Measurements from ENCODE around the gene PCMT1.
"Not testable (repeated sequence)": the region's sequence is repeated elsewhere in the genome, so short reads cannot be mapped to it uniquely, and the experiment has no call there.

The PCMT1 gene

DNA sequence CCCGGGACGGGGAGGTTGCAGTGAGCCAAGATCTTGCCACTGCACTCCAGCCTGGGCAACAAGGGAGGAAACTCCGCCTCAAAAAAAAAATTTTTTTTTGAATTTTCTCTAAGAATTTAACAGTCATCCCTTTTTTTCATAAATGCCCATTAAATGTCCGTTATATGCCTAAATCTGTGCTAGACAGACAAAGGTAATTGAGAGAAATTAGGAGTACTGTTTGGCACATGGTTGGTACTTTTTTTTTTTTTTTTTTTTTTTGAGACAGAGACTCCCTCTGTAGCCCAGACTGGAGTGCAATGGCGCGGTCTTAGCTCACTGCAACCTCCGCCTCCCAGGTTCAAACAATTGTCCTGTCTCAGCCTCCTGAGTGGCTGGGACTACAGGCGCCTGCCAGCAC lies 1.7 kb downstream of the PCMT1 start:
- no peak for DNase-seq

DNA sequence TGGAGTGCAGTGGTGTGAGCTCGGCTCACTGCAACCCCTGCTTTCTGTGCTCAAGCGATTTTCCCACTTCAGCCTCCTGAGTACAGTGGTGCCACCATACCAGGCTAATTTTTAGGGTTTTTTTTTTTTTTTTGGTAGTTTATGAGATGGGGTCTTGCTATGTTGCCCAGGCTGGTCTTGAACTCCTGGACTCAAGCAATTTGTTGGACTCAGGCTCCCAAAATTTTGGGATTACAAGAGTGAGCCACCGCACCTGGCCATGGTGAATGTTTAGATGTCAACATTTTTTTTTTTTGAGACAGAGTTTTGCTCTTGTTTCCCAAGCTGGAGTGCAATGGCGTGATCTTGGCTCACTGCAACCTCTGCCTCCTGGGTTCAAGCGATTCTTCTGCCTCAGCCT lies 2.4 kb downstream of the PCMT1 start:
- not testable (repeated sequence) for DNase-seq

GRCh38 chr6:149752600-149753373 lies 3.2 kb downstream of the PCMT1 start:
- DNase-seq = no peak

DNA sequence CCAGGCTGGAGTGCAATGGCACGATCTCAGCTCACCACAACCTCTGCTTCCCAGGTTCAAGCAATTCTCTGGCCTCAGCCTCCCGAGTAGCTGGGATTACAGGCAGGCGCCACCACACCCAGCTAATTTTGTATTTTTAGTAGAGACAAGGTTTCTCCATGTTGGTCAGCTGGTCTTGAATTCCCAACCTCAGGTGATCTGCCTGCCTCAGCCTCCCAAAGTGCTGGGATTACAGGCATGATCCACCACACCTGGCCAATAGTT lies 3.8 kb downstream of the PCMT1 start:
- not testable (repeated sequence) for DNase-seq

GRCh38 chr6:149754548-149754947 lies 5.0 kb downstream of the PCMT1 start:
- DNase-seq = no peak

- DNase-seq = no peak
These were observed 6.0 kb downstream of the PCMT1 start for GRCh38 chr6:149755300-149756260.

- DNase-seq = no peak
These were observed 6.7 kb downstream of the PCMT1 start for GRCh38 chr6:149756261-149756636.

GRCh38 chr6:149761438-149761837 lies 11.9 kb downstream of the PCMT1 start:
- no peak for DNase-seq

DNA sequence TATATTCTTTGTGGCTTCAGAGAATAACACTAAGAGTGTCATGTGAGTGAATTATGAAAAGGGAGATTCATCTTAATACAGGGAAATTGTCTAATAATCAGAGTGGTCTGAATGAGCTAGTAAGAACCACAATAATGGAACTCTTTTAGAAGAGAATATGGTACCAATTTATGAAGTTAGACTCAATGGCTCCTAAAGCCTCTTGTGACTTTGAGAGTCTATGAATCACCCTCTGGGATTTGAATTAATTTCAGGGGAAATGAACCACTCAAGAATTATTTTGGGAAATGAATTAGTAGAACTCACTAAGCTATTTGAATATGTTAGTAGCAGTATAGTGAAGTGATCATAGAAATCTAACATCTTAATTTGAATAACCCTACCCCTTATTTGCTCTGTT lies 14.3 kb downstream of the PCMT1 start:
- DNase-seq = no peak

GRCh38 chr6:149766156-149766769 lies 16.7 kb downstream of the PCMT1 start:
- no peak for DNase-seq

DNA sequence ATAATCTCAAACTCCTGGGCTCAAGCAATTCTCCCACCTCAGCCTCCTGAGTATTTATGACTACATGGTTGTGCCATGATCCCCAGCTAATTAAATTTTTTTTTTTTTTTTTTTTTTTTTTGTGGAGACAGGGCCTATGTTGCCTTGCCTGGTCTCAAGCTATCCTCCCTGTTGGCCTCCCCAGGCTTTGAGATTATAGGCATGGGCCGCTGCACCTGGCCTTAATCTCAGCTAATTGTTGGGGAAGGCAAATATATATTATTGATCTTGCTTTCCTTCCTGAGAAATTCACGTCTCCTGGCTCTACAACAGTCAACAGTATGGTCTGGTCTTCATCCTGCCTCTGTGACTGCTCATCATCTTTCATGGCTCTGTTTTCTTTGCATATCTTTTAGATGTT lies 20.1 kb downstream of the PCMT1 start:
- no peak for DNase-seq

GRCh38 chr6:149771185-149771584 lies 21.6 kb downstream of the PCMT1 start:
- DNase-seq = no peak

- no peak for DNase-seq
These were observed 22.4 kb downstream of the PCMT1 start for GRCh38 chr6:149771925-149772324.

DNA sequence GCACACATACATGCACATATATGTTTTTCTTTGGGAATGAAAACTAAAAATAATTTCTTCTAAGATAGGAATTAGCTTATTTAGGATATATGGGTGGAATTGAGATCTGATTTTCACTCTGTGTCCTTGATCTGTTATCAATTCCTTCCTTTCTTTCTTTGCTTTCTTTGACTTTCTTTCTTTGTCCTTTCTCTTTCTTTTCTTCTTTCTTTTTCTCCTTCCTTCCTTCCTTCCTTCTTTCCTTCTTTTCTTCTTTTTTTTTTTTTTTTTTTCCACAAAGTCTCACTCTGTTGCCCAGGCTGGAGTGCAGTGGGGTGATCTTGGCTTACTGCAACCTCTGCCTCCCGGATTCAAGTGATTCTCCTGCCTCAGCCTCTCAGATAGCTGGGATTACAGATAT lies 28.1 kb downstream of the PCMT1 start:
- no peak for DNase-seq

GRCh38 chr6:149779644-149779963 lies 30.1 kb downstream of the PCMT1 start:
- DNase-seq = no peak

GRCh38 chr6:149781715-149782114 lies 32.2 kb downstream of the PCMT1 start:
- no peak for DNase-seq

DNA sequence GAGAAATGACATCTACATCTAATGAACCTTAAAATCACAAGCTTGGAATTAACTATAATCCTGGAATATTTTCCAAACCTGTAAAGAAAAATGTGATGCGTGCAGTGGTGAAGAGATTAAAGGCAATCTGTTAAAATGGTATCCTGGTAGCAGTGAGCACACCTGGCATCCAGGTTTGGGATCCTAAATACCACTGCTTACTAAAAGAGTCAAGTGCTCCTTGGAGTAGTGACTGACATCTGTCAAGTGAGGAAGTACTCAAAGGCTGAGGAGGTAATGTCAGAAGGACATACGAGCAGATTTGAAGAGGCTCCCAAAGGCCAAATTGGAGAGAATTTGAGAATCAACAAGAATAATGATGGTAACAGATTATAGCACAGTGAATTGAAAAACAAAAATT lies 32.8 kb downstream of the PCMT1 start:
- DNase-seq = no peak

DNA sequence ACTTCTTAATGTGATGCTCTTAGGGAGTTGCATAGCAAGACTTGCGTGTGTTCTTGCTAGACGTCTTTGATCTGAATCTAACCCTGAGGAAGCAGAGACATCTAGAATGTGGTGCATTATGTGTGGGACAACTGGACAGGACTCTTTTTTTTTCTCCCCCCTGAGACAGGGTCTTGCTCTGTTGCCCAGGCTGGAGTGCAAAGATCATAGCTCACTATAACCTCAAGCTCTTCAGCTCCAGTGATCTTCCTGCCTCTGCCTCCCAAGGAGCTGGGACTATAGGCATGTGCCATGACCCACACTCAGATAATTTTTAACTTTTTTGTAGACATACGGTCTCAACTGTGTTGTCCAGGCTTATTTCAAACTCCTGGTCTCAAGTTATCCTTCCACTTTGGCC lies 34.0 kb downstream of the PCMT1 start:
- no peak for DNase-seq

GRCh38 chr6:149806127-149806526 lies 56.6 kb downstream of the PCMT1 start:
- no peak for DNase-seq

DNA sequence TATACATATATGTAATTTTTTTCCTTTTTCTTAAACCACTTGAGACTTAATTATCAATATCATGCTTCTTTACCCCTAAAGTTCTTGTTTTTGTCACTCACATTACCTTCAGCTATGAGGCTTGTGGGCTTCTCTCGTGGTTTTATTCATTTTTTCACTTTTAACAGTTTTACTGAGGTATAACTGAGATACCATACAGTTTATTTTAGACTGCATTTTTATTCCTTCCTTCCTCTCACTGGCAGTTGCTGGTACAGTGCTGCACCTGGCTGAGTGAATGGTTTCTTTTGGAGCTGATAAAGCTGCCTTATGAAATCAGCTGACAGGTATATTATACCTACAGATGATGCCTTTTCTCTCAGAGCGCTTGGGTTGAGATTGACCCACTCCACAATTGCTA lies 60.3 kb downstream of the PCMT1 start:
- no peak for DNase-seq

- no peak for DNase-seq
These were observed 63.8 kb downstream of the PCMT1 start for GRCh38 chr6:149813351-149813750.

DNA sequence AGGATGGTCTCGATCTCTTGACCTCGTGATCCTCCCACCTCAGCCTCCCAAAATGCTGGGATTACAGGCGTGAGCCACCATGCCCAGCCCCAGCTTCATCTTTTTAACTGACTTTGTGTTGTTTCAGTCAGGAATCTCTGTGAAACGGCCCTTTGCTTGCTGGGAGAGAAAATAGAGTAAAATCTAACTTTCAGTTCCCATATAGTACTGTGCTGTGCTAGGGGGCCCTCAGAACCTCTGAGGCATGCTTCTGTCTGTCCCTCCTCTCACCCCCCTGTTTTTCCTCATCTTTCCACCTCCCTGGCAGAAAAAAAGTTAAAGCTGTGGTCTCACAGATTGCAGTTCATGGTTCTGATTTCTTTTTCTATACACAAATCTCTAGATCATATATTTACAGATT lies 66.2 kb downstream of the PCMT1 start:
- no peak for DNase-seq

- no peak for DNase-seq
These were observed 71.0 kb downstream of the PCMT1 start for GRCh38 chr6:149820506-149820905.

- DNase-seq = no peak
These were observed 72.0 kb downstream of the PCMT1 start for GRCh38 chr6:149821492-149821891.
